Fibroblast of skin of right biceps (primary cell): ENCODE measurements around the gene DOCK11.
"Not testable (repeated sequence)": the region's sequence is repeated elsewhere in the genome, so short reads cannot be mapped to it uniquely, and the experiment has no call there.

Experiments used
- DNase-seq: peaks from one replicate; pipeline ENCODE4 v3.0.0-alpha.2; 2013

Gene DOCK11

DNA sequence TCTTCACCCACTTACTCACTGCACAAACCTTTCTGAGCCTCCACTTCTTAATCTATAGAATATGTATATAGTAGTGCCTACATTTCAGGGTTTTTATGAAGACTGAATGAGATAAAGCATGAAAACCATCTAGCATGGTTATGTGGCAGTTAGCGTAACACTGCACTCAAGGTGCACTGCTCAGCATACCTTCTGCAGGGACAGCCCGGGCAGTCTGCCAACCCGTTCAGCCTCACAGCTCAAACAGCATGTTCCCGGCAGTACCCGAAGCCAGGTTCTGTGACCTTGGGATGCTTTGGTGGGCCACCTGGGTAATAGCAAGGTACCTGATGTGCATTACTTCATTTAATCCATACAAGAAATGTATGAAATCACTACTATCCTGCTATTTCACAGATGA is 81.4 kb downstream of the DOCK11 start:
- no peak for DNase-seq

DNA sequence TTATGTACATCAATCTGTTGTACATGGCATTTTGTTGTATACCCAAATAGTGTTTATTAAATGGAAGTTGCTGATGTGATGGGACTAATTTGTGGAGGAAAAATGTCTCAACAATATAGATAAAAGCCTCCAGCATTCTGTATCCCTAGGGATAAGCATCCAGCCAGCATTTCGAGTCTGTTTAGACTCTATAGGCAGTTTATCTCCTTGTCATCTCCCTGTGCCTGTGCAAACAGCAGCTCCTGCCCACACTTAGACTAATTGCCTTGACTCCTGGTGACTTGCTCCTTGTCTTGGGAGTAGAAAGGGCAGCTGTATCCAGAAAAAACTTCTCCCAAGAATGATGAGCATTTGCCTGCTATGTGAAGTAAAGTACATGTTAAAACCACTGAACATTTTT is 83.8 kb downstream of the DOCK11 start:
- no peak for DNase-seq

DNA sequence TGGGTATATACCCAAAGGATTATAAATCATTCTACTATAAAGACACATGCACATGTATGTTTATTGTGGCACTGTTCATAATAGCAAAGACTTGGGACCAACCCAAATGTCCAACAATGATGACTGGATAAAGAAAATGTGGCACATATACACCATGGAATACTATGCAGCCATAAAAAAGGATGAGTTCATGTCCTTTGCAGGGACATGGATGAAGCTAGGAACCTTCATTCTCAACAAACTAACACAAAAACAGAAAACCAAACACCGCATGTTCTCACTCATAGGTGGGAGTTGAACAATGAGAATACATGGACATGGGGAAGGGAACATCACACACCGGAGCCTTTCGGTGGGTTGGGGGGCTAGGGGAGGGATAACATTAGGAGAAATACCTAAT is 87.3 kb downstream of the DOCK11 start:
- not testable (repeated sequence) for DNase-seq

DNA sequence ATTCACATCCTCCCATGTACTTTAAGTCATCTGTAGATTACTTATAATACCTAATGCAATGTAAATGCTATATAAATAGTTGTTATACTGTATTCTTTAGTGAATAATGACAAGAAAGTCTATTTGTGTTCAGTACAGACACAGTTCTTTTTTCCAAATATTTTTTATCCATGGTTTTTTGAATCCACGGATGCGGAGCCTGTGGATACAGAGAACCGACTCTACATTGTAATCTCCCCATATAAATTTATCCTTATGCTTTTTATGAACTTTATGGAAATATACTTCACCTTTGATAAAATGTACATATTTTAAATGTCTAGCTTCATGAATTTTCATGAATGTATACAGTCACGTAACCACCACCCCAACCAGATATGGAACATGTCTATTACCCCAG is 88.2 kb downstream of the DOCK11 start:
- no peak for DNase-seq

DNA sequence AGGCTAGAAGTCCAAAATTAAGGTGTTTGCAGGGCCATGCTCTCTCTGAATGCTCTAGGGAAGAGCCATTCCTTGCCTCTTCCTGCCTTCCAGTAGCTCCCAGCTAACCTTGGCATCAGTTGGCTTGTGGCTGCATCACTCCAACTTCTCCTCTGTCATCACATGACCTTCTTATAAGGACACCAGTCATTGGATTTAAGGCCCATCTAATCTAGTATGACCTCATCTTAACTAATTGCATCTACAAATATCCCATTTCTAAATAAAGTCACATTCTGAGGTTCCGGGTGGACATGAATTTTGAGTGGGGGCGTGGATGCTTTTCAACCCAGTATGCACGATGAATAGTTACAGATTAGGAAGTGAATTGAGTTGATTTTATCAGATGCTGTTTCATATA is 89.7 kb downstream of the DOCK11 start:
- DNase-seq: no peak

DNA sequence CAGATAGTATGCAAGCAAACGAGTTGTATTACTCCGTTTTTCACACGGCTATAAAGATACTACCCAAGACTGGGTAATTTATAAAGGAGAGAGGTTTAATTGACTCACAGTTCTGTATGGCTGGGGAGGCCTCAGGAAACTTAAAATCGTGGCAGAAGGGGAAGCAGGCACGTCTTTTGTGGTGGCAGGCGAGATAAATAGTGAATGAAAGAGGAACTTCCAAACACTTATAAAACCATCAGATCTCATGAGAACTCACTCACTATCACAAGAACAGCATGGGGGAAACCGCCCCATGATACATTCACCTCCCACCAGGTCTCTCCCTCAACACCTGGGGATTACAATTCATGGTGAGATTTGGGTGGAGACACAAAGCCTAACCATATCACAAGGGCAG is 90.6 kb downstream of the DOCK11 start:
- DNase-seq: not testable (repeated sequence)

DNA sequence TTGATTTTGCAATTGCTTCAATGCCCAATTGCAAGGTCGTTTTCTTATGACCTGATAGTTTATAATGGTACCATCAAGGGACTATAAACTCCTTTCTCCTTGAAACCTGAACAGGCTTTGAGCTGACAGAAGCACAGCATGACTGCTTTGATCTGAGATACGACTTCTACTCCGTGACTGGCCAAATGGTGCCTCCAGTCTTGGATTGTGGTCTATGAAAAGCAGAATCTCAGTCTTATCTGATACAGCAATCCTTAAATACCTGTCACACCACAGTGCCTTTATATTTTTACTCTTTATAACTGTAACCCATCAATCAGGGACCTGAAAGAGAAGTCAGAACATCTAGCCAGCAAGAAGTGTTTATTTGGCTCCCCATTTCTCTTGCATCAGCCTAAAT is 93.1 kb downstream of the DOCK11 start:
- DNase-seq: no peak

DNA sequence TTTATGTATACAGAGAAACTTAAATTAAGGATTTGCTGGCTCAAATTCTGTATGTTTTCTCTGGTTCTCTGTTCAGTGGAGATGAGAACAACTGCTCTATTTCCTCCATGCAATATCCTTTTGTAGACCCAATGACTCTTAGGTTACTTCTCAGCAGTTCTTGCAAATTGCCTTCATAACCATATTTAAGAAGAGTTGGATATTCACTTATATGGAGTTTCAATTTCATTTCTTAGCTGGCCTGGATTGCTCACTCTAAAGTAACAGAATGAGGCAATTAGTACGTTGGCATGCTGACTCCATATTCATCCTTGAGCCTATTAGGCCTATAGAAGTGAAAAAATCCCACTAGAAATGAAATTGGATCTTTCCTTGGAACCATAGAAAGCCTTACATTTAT is 93.6 kb downstream of the DOCK11 start:
- DNase-seq: no peak

DNA sequence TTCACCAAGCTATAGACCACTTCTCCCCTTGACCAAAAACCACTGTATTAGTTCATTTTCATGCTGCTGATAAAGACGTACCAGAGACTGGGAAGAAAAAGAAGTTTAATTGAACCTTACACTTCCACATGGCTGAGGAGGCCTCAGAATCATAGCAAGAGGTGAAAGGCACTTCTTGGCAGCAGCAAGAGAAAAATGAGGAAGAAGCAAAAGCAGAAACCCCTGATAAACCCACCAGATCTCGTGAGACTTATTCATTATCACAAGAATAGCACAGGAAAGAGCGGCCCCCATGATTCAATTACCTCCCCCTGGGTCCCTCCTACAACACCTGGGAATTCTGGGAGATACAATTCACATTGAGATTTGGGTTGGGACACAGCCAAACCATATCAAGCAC is 97.8 kb downstream of the DOCK11 start:
- no peak for DNase-seq

DNA sequence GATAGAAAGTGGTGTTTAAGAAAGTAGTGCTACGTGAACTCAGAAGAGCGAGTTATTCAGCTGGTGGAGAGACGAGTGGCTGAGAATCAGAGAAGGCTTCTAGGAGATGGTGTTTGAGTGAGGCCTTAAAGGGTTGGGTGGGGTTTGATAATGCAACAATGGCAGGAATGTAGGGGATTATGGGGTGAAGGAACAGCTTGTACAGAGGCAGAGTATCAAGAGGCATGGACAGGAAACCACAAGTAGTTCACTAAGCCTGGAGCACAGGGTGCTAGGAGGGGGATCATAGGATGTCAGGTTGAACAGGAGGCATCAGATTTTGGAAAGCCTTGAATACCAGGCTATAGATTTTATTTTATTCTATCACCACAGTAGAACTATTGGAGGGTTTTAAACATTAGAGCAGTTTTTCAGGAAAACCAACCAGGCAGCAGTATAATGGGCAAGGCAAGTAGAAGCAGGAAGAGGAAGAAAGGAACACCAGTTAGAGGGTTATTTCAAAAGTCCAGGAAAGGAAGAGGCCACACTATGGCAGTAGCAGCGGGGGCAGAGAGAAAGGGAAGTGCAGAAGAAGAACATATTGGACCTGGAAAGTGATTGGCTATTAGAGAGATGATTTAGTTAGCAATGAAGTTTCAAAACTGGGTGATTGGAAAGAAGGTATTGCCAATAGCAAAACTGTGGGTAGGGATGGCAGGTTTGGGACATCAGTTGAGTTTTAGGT is 99.2 kb downstream of the DOCK11 start:
- no peak for DNase-seq

DNA sequence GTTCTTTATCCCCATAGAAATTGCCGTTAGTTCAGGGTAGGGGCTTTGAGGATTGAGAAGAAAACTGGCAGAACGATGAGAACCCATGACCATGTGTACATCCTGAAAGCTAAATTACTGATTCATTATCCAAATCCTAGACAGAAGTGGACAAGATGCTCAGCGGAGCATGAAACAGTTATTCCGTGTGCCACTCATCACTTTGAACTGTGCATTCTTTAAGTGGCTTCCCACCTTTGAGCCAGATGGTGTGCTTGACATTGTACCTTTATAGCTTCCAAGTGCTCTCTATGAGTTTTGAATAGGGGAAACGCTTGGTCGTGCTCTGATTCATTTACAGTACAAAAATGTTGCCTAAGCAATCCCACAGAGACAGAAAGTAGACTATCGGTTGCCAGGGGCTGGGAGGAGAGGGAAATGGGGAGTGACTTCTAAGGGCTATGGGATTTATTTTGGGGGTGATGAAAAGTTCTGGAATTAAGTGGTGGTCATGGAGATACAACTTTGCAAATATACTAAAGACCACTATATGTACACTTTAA is 100.0 kb downstream of the DOCK11 start:
- no peak for DNase-seq

DNA sequence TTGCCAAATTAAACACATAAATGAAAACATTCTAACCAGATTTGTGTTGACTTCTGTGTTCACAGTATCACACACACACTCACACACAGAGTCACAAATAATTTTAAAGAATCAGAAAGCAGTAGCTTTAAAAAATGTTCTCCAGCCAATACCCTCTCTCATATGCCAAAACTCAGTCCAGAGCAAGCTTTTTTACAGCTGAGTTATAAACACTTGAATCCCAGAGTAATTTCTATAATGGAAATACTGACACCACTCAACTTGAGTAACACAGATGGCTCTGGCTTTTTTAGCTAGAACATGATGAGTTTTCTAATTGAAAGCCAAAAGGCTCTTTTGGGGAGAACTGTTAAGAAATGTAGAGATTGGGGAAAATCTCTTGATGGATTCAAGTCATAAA is 100.8 kb downstream of the DOCK11 start:
- DNase-seq: no peak

DNA sequence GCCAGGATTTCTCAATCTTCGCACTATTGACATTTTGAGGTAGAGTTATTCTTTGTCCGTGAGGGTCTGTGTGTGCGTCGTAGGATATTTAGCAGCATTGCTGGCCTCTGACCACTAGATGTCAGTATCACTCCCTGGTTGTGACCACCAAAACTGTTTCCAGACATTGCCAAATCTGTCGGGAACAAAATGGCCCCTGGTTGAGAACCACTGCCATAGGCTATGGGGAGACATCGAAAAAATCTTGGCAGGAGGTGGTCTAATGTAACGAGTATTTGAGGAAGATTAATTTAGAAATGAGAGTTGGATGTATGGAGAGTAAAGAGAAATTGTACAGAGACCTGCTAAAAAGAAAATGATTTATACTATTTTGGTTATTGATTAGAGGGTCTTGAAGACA is 108.4 kb downstream of the DOCK11 start:
- peak; percentile 55 for DNase-seq

DNA sequence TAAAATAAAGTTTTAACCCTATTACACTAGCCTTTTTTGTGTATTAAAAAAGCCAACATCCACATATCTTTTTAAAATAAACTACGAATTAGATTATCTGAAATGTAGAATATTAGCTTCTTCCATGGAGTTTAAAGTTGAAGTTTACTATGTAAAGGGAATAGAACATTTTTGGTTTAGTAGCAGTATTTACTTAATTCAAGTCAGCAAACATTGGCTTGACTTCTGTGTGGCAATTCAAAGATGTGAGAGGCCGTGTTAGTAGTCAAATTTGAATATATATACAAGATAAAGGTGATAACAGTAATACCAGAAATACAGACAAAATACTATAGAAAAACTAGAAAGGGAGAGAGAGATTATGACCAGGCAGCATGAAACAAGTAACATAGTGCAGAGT is 116.7 kb downstream of the DOCK11 start:
- DNase-seq: no peak

DNA sequence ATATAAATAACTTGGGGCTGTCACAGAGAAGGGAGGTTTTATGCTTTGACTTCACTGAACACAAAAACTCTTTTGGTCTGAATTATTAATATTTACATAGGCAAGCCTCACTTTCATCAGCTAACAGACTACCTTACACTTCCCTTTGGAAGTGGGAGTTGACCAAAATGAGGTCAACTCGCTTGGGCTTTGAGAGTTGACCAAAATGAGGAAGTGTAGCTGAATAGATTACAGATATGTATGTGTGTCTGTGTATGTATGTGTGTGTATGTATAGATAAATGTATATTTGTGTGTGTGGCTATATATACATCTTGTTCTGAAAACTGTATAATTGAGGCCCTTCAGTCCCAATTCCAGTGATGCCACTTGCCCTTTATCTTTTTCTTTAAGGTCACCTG is 118.5 kb downstream of the DOCK11 start:
- no peak for DNase-seq

DNA sequence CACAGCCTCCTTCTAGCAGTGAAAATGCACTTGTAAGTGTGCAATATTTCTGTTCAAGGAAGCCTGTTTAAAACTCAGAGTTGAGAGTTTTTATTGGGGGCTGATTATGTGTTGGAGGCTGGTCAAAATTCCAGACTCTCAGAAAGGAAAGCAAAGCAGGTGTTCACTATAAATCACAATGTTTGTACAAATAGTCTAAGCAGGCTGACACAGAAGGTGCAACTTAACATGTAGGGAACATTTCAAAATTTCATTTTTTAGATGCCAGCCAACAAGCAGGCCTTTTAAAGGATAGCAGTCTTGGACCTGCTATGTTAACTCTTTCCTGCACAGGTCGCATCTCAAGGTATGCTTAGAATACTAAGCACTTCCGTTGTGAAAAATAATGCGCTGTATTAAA is 119.5 kb downstream of the DOCK11 start:
- no peak for DNase-seq

DNA sequence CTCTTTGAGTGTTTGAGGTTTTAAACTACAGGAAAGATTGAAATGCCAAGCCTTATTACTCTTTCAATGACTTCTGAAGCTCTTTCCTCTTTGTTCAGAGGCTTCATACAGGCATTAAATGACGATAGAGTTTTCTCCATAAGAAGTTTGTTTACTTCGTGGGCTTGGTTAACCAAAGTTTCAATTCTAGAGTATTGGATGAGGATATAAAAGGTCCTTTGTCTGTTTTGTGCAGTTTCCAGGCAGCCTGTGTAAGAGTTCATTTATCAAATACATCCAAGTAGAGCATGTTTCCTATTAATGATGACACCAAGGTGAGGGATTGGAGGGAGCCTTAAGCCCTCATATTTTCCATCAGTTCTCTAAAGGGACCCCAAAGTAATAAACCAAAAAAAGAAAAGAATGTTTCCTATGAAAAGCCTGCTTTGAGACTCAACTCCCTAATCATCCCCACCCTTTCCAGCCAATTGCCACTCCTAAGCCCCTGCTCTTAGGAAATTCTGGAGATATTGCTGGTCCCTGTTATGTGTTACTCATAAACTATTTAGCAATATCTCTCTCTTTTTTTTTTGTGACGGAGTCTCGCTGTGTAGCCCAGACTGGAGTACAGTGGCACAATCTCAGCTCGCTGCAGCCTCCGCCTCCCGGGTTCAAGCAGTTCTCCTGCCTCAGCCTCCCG is 125.6 kb downstream of the DOCK11 start:
- no peak for DNase-seq

DNA sequence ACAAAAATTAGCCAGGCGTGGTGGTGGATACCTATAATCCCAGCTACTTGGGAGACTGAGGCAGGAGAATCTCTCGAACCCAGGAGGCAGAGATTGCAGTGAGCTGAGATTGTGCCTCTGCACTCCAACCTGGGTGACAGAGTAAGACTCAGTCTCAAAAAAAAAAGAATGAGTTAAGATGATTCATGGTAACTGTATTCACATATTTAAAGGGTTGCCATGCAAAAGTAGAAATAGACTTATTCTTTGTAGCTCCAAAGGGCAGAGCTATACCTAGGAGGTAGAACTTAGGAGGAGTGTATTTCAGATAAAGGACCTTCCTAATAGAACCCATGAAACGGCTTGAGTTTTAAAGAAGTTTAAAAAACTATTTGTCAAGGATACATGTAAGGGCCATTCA is 127.4 kb downstream of the DOCK11 start:
- DNase-seq: no peak

DNA sequence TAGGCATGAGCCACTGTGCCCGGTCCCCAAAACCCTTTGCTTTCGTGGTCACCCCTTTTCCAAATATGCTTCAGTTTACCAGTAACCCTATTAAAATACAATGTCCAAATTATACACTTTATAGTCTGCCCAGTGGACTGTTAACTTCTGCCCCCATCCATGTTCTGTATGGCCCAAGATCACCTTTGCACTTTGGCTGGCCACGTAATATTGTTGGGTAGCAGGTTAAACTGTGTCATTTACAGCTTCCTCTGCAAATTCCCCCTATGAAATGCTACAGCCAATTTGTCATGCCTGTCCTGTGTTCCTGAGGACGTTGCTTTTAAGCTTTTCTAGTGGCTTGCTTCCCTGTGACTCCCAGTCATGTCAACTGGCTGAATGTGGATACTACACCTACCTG is 130.7 kb downstream of the DOCK11 start:
- DNase-seq: no peak

DNA sequence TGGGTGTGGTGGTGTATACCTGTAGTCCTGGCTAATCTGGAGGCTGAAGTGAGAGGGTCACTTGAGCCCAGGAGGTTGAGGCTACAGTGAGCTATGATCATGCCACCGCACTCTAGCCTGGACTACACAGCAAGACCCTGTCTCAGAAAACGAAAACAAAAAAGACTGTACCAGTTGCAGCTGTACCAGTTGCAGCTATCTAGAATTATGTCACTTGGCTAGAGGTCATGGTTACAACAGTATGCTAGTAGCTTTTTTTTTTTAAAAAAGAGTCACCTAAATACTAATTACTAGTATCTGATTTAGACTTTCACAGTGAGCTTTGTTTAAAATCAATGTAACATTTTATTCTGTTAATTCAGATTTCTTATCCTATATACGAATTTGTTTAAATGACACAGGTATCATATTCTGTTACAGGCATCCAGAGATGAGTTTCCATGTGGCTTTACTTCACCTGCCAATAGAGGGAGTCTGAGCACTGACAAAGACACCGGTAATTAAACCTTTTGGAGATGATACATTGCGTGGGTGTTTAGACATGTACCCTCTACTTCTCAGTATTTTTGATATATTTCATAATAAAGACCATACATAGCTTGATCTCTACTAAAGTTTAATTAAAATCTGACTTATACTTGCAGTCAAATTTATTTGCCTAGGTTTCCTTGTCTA is 131.6 kb downstream of the DOCK11 start:
- DNase-seq: no peak

DNA sequence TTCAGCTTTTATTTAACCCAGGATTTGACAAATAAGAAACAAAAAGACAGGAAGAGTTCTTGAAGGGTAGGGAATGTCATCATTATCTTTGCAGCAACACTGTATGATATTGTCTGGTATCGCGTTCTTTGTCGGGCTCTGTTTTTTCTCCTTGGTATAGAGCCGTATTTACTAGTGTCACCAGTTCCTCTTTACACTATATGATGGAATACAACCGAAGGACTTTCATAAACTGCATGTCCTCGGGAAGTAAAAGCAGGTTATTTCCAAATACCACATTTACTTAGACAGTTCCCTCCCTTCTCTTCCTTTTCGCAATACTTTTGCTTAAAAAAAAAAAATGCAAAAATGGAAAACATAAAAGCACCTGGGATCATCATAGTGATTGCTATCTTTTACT is 135.2 kb downstream of the DOCK11 start:
- DNase-seq: no peak

DNA sequence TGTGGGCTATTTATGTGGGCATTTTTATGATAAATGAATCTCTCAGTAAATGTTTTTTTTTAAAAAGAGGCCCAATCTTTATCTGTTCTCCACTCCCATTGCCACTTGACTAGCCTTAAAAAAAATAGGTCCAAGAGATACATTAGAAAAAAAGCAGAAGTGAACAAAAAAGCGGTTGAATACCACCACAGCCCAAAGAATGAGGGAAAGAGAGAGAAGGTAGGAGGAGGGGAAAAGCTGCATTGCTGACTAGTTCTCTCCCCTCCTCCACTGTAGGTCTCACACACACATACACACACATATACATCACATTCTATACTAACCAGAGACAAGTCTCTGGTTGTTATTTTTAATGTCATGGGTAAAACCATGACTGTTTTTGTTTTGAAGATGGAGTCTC is 136.0 kb downstream of the DOCK11 start:
- no peak for DNase-seq

DNA sequence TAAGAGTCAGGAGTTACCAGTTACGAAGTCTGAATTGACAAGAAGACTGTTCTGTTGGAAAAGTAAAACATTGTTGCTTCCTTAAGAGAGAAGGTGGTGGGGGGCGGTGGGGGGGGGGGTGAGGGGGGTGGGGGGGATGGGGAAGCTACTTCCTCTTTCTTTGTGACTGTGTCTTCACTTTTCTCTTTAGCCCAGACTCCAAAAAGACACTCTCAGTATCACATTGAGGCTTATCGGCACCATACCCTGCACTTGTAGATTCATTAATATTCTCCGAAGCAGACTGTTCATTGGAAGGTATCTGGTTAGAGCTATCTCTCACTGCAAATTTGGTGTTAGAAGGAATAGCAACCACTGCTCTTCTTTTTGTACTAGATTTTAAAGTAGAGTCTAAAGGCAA is 137.2 kb downstream of the DOCK11 start:
- no peak for DNase-seq

DNA sequence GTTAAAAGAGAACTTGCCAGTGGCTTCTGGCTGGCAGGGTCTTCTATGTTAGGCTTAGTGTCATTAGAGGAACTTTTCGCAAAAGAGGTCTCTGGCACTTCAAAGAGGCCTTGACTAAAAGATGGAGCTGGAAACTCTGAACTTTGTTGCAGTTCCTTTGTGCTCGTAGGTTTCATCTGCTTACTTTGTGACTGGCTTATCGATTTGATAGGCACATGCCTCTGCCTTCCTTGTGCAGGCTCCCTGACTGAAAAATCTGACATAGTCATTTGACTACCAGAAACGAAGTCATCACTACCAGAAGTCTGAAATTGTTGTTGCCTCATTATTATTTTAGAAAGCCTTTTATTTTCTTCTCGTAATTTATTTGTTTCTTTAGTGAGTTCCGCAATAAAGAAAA is 137.9 kb downstream of the DOCK11 start:
- no peak for DNase-seq
